Activated T-helper 1 cell treated with Interleukin-2 at 50 U/mL for 16 hours (primary cell): ENCODE data around the gene PLD1.
"Not testable (repeated sequence)": the region's sequence is repeated elsewhere in the genome, so short reads cannot be mapped to it uniquely, and the experiment has no call there.

Source experiments
- DNase-seq: peaks from one replicate; pipeline ENCODE4 v3.0.0-alpha.2; 2020; ENCODE audit warnings: low read depth

The PLD1 gene

GRCh38 chr3:171815973-171816595 lies 5.8 kb upstream of the PLD1 start:
- DNase-seq: no peak

- DNase-seq: not testable (repeated sequence)
Measured at GRCh38 chr3:171814662-171815061, 4.4 kb upstream of the PLD1 start.

GRCh38 chr3:171813897-171814460 lies 3.7 kb upstream of the PLD1 start:
- no peak for DNase-seq

- DNase-seq: no peak
Measured at GRCh38 chr3:171813278-171813896, 3.1 kb upstream of the PLD1 start.

- no peak for DNase-seq
Measured at GRCh38 chr3:171812811-171813210, 2.5 kb upstream of the PLD1 start.

GRCh38 chr3:171811913-171812335 lies 1.6 kb upstream of the PLD1 start:
- DNase-seq: no peak

GRCh38 chr3:171811295-171811912 lies 1.1 kb upstream of the PLD1 start:
- no peak for DNase-seq

GRCh38 chr3:171810629-171811294 lies 479 bp upstream of the PLD1 start:
- no peak for DNase-seq

GRCh38 chr3:171809611-171809860 lies 747 bp downstream of the PLD1 start:
- no peak for DNase-seq

GRCh38 chr3:171807806-171808205 lies 2.5 kb downstream of the PLD1 start:
- DNase-seq: no peak

- no peak for DNase-seq
Measured at GRCh38 chr3:171807129-171807675, 3.1 kb downstream of the PLD1 start.

- no peak for DNase-seq
Measured at GRCh38 chr3:171806200-171807128, 3.8 kb downstream of the PLD1 start.

- DNase-seq: no peak
Measured at GRCh38 chr3:171805687-171806086, 4.6 kb downstream of the PLD1 start.

- no peak for DNase-seq
Measured at GRCh38 chr3:171804618-171805389, 5.5 kb downstream of the PLD1 start.

- no peak for DNase-seq
Measured at GRCh38 chr3:171803044-171803443, 7.2 kb downstream of the PLD1 start.

GRCh38 chr3:171802590-171802956 lies 7.7 kb downstream of the PLD1 start:
- DNase-seq: no peak

- DNase-seq: no peak
Measured at GRCh38 chr3:171801738-171802589, 8.3 kb downstream of the PLD1 start.

GRCh38 chr3:171799501-171799900 lies 10.8 kb downstream of the PLD1 start:
- no peak for DNase-seq

- DNase-seq: no peak
Measured at GRCh38 chr3:171797873-171798272, 12.4 kb downstream of the PLD1 start.

GRCh38 chr3:171797265-171797679 lies 13.0 kb downstream of the PLD1 start:
- DNase-seq: no peak
